PFSK-1 (cell line): ENCODE measurements around the gene LAMA3.

Experiments
- FOXP2 ChIP-seq: optimal IDR thresholded peaks from 2 replicates; pipeline ENCODE3; 2011; ENCODE audit warnings: borderline replicate concordance, control low read depth, inconsistent platforms; ENCODE audit not compliant: insufficient read depth; ENCODE audit errors: extremely low read length, extremely low read depth
- POLR2AphosphoS5 ChIP-seq: IDR thresholded peaks from 2 replicates; pipeline ENCODE4 v1.6.1; 2012; ENCODE audit warnings: low read depth, mild to moderate bottlenecking, control low read depth, low read length, moderate library complexity
- REST ChIP-seq, 2 experiments: IDR thresholded peaks; 2 replicates each; pipeline versions ENCODE4 v1.6.1 to v1.8.0; 2011 to 2012; ENCODE audit warnings: low read depth in 2 of 2, low read length in 2 of 2, control low read depth in 1 of 2, inconsistent platforms in 1 of 2, mild to moderate bottlenecking in 1 of 2, moderate library complexity in 1 of 2; ENCODE audit not compliant: insufficient read depth in 1 of 2
- SIN3A ChIP-seq: IDR thresholded peaks from 2 replicates; pipeline ENCODE4 v1.6.1; 2012; ENCODE audit warnings: mild to moderate bottlenecking, low read length, moderate library complexity, borderline replicate concordance; ENCODE audit not compliant: insufficient read depth
- TAF1 ChIP-seq: IDR thresholded peaks from 2 replicates; pipeline ENCODE4 v1.6.1; 2012; ENCODE audit warnings: low read length, control low read depth, borderline replicate concordance; ENCODE audit not compliant: insufficient read depth

The LAMA3 gene

GRCh38 chr18:23861805-23862470 lies 172.7 kb downstream of the LAMA3 start:
- TF ChIP-seq FOXP2: no peak

- TF ChIP-seq SIN3A (no peak), POLR2AphosphoS5 (no peak), REST (IDR thresholded peaks at IDR 0.05; ENCODE audit: insufficient read depth in 1 of 2, low read depth in 2 of 2, low read length in 2 of 2) (no peak), FOXP2 (no peak), TAF1 (no peak)
Observed at GRCh38 chr18:23864624-23865023, 175.4 kb downstream of the LAMA3 start.

- no peak for TF ChIP-seq POLR2AphosphoS5
- TF ChIP-seq TAF1: no peak
Observed at GRCh38 chr18:23867006-23867405, 177.8 kb downstream of the LAMA3 start.

- no peak for TF ChIP-seq TAF1
- TF ChIP-seq SIN3A: no peak
- no peak for TF ChIP-seq FOXP2
- no peak for TF ChIP-seq REST (IDR thresholded peaks at IDR 0.05; ENCODE audit: insufficient read depth in 1 of 2, low read depth in 2 of 2, low read length in 2 of 2)
- TF ChIP-seq POLR2AphosphoS5: no peak
Observed at GRCh38 chr18:23868136-23868785, 179.0 kb downstream of the LAMA3 start.

GRCh38 chr18:23870676-23871380 lies 181.6 kb downstream of the LAMA3 start:
- TF ChIP-seq SIN3A (no peak), REST (IDR thresholded peaks at IDR 0.05; ENCODE audit: insufficient read depth in 1 of 2, low read depth in 2 of 2, low read length in 2 of 2) (no peak), TAF1 (no peak), POLR2AphosphoS5 (no peak), FOXP2 (no peak)

GRCh38 chr18:23871410-23871809 lies 182.2 kb downstream of the LAMA3 start:
- TF ChIP-seq REST (IDR thresholded peaks at IDR 0.05; ENCODE audit: insufficient read depth in 1 of 2, low read depth in 2 of 2, low read length in 2 of 2): peak; percentile 6 to 74; a peak in 1 of 4 replicates
- no peak for TF ChIP-seq POLR2AphosphoS5
